Osteocyte (in vitro differentiated cells): ENCODE measurements around the gene ANKDD1B. TPM values are rescaled to one million over a fixed set of nuclear protein-coding genes. Genes with fewer than 3 reads are reported as not detected.
A peak's percentile ranks its signal among the peaks of the same experiment; 100 is the strongest.

ENCODE experiments used
- DNase-seq: peaks from one replicate; pipeline ENCODE4 v3.0.0; 2021; ENCODE audit warnings: mixed read lengths; ENCODE audit not compliant: unreplicated experiment; ENCODE audit errors: extremely low spot score
- H3K27ac Mint-ChIP-seq: one replicate; pipeline ENCODE4 v1.8.0; 2021; ENCODE audit warnings: mild to moderate bottlenecking, mixed read lengths; ENCODE audit not compliant: unreplicated experiment
- H3K27me3 Mint-ChIP-seq: one replicate; pipeline ENCODE4 v1.8.0; 2021; ENCODE audit warnings: mixed read lengths; ENCODE audit not compliant: unreplicated experiment
- H3K36me3 Mint-ChIP-seq: one replicate; pipeline ENCODE4 v1.8.0; 2021; ENCODE audit warnings: mixed read lengths; ENCODE audit not compliant: unreplicated experiment
- H3K4me1 Mint-ChIP-seq: one replicate; pipeline ENCODE4 v1.8.0; 2021; ENCODE audit warnings: mixed read lengths; ENCODE audit not compliant: unreplicated experiment
- H3K4me3 Mint-ChIP-seq: one replicate; pipeline ENCODE4 v1.8.0; 2021; ENCODE audit warnings: mild to moderate bottlenecking, moderate library complexity, mixed read lengths; ENCODE audit not compliant: unreplicated experiment
- H3K9me3 Mint-ChIP-seq: one replicate; pipeline ENCODE4 v1.8.0; 2021; ENCODE audit warnings: mixed read lengths; ENCODE audit not compliant: unreplicated experiment
- CTCF ChIP-seq: fragments of 200-600 bp; sonication (generic); IDR thresholded peaks from 2 replicates; pipeline ENCODE4 v1.5.0; 2021; ENCODE audit warnings: antibody characterized with exemption, mild to moderate bottlenecking, moderate library complexity
- total RNA-seq: library from RNA; stranded (reverse); gene quantifications from 2 replicates; pipeline ENCODE4 v1.2.1, GENCODE V29; 2021

Gene ANKDD1B
- total RNA-seq, 1 donor from 2014 or later = 0.67 TPM

- Mint-ChIP-seq H3K27me3 (no peaks in the 10 kb centered on the region), H3K36me3 (peaks cover 10% of the 10 kb centered on the region), H3K27ac (no peak overlapping the region), H3K4me3 (no peak overlapping the region), H3K4me1 (peaks cover 22% of the 10 kb centered on the region), H3K9me3 (no peaks in the 10 kb centered on the region)
- no peak for TF ChIP-seq CTCF
- DNase-seq = no peak
Measured at GRCh38 chr5:75672616-75673015, 61.4 kb downstream of the ANKDD1B start.

- peaks cover 10% of the 10 kb centered on the region for H3K36me3 Mint-ChIP-seq
- no peak for TF ChIP-seq CTCF
- no peaks in the 10 kb centered on the region for H3K27me3 Mint-ChIP-seq
- no peak overlapping the region for H3K27ac Mint-ChIP-seq
- DNase-seq = no peak
- no peaks in the 10 kb centered on the region for H3K9me3 Mint-ChIP-seq
- no peak overlapping the region for H3K4me3 Mint-ChIP-seq
- H3K4me1 Mint-ChIP-seq = peaks cover 17% of the 10 kb centered on the region
Measured at GRCh38 chr5:75675783-75676182, 64.5 kb downstream of the ANKDD1B start.

GRCh38 chr5:75677607-75678006 lies 66.4 kb downstream of the ANKDD1B start:
- H3K27ac Mint-ChIP-seq = no peak overlapping the region
- no peak for DNase-seq
- H3K36me3 Mint-ChIP-seq = peaks cover 4% of the 10 kb centered on the region
- H3K4me1 Mint-ChIP-seq = peaks cover 9% of the 10 kb centered on the region
- TF ChIP-seq CTCF = no peak
- no peak overlapping the region for H3K4me3 Mint-ChIP-seq
- no peaks in the 10 kb centered on the region for H3K27me3 Mint-ChIP-seq
- H3K9me3 Mint-ChIP-seq = no peaks in the 10 kb centered on the region

- Mint-ChIP-seq H3K4me1 (peaks cover 10% of the 10 kb centered on the region), H3K9me3 (no peaks in the 10 kb centered on the region), H3K36me3 (peaks cover 4% of the 10 kb centered on the region), H3K4me3 (no peak overlapping the region), H3K27ac (no peak overlapping the region), H3K27me3 (no peaks in the 10 kb centered on the region)
- TF ChIP-seq CTCF = no peak
- no peak for DNase-seq
Measured at GRCh38 chr5:75678155-75678554, 66.9 kb downstream of the ANKDD1B start.

- H3K9me3 Mint-ChIP-seq = no peaks in the 10 kb centered on the region
- peaks cover under 1% of the 10 kb centered on the region for H3K36me3 Mint-ChIP-seq
- no peak for DNase-seq
- peak overlapping the region; percentile 18 for H3K4me3 Mint-ChIP-seq
- H3K4me1 Mint-ChIP-seq = peaks cover 10% of the 10 kb centered on the region
- TF ChIP-seq CTCF = peak; percentile 71
- H3K27me3 Mint-ChIP-seq = no peaks in the 10 kb centered on the region
- H3K27ac Mint-ChIP-seq = no peak overlapping the region
Measured at GRCh38 chr5:75681125-75681830, 70.0 kb downstream of the ANKDD1B start.
